HG03342 (cell line): ENCODE measurements around the gene SETD3.

Experiments
- ATAC-seq: cut with Tn5 transposase; IDR thresholded peaks from one replicate; pipeline ENCODE4 v1.9.1; 2021; ENCODE audit warnings: mild to moderate bottlenecking, moderate library complexity; ENCODE audit not compliant: unreplicated experiment

The SETD3 gene

GRCh38 chr14:99401211-99401610 is 79.4 kb downstream of the SETD3 start:
- ATAC-seq = no peak

GRCh38 chr14:99397698-99398097 is 83.0 kb downstream of the SETD3 start:
- ATAC-seq = no peak

GRCh38 chr14:99395909-99396530 is 84.6 kb downstream of the SETD3 start:
- no peak for ATAC-seq

GRCh38 chr14:99394602-99395156 is 86.0 kb downstream of the SETD3 start:
- ATAC-seq = no peak

GRCh38 chr14:99393059-99393655 is 87.5 kb downstream of the SETD3 start:
- ATAC-seq = peak; percentile 69

- no peak for ATAC-seq
Measured at GRCh38 chr14:99391671-99392070, 89.0 kb downstream of the SETD3 start.

- peak; percentile 58 for ATAC-seq
Measured at GRCh38 chr14:99389174-99389826, 91.4 kb downstream of the SETD3 start.

- ATAC-seq = no peak
Measured at GRCh38 chr14:99388286-99388685, 92.4 kb downstream of the SETD3 start.

GRCh38 chr14:99387880-99388279 is 92.8 kb downstream of the SETD3 start:
- no peak for ATAC-seq

- no peak for ATAC-seq
Measured at GRCh38 chr14:99384450-99385417, 95.9 kb downstream of the SETD3 start.

GRCh38 chr14:99383472-99384449 is 96.9 kb downstream of the SETD3 start:
- ATAC-seq = no peak

- no peak for ATAC-seq
Measured at GRCh38 chr14:99382781-99383471, 97.7 kb downstream of the SETD3 start.

- no peak for ATAC-seq
Measured at GRCh38 chr14:99382071-99382470, 98.6 kb downstream of the SETD3 start.

- ATAC-seq = no peak
Measured at GRCh38 chr14:99381688-99382060, 99.0 kb downstream of the SETD3 start.

GRCh38 chr14:99380991-99381687 is 99.5 kb downstream of the SETD3 start:
- no peak for ATAC-seq

GRCh38 chr14:99380402-99380801 is 100.3 kb downstream of the SETD3 start:
- ATAC-seq = no peak

- no peak for ATAC-seq
Measured at GRCh38 chr14:99378782-99379214, 101.9 kb downstream of the SETD3 start.

GRCh38 chr14:99377951-99378350 is 102.7 kb downstream of the SETD3 start:
- ATAC-seq = no peak

- ATAC-seq = no peak
Measured at GRCh38 chr14:99374964-99375363, 105.7 kb downstream of the SETD3 start.
